DOHH2 (cell line): ENCODE data around the gene HEG1.

Experiments used
- H3F3A ChIP-seq: fragments of 200-600 bp; sonication (generic), shearing (Covaris generic); 2 replicates; pipeline ENCODE4 v1.6.0; 2016; ENCODE audit warnings: antibody characterized with exemption, mild to moderate bottlenecking; ENCODE audit not compliant: control insufficient read depth, insufficient read depth
- H3K27ac ChIP-seq: fragments of 200-600 bp; sonication (generic); 2 replicates; pipeline ENCODE4 v1.5.1; 2014; ENCODE audit warnings: low read depth, mild to moderate bottlenecking, low read length, moderate library complexity
- H3K27me3 ChIP-seq: fragments of 200-600 bp; sonication (generic); 2 replicates; pipeline ENCODE4 v1.6.1; 2014; ENCODE audit warnings: mild to moderate bottlenecking, low read length, mixed read lengths; ENCODE audit not compliant: control insufficient read depth
- H3K36me3 ChIP-seq: fragments of 200-600 bp; sonication (generic); 2 replicates; pipeline ENCODE4 v1.6.1; 2014; ENCODE audit warnings: mild to moderate bottlenecking, low read length, moderate library complexity, mixed read lengths; ENCODE audit not compliant: control insufficient read depth
- H3K4me1 ChIP-seq: fragments of 200-600 bp; sonication (generic); 2 replicates; pipeline ENCODE4 v1.6.1; 2014; ENCODE audit warnings: mild to moderate bottlenecking, low read length, mixed read lengths; ENCODE audit not compliant: control insufficient read depth
- H3K4me2 ChIP-seq: fragments of 200-600 bp; sonication (generic); 2 replicates; pipeline ENCODE4 v1.6.0; 2014; ENCODE audit warnings: mild to moderate bottlenecking, low read length, moderate library complexity
- H3K4me3 ChIP-seq: fragments of 200-600 bp; sonication (generic); 2 replicates; pipeline ENCODE4 v1.5.1; 2014; ENCODE audit warnings: mild to moderate bottlenecking, low read length, mixed read lengths
- H3K79me2 ChIP-seq: fragments of 200-600 bp; sonication (generic); 2 replicates; pipeline ENCODE4 v1.6.1; 2014; ENCODE audit warnings: mild to moderate bottlenecking, low read length, mixed read lengths; ENCODE audit not compliant: control insufficient read depth
- H3K9me2 ChIP-seq: fragments of 200-600 bp; sonication (generic); replicated peaks from 2 replicates; pipeline ENCODE4 v1.6.1; 2014; ENCODE audit warnings: mild to moderate bottlenecking, low read length, mixed read lengths; ENCODE audit not compliant: control insufficient read depth
- H3K9me3 ChIP-seq: fragments of 200-600 bp; sonication (generic); 2 replicates; pipeline ENCODE4 v1.6.1; 2014; ENCODE audit warnings: antibody characterized with exemption, low read length, mixed read lengths; ENCODE audit not compliant: control insufficient read depth, insufficient read depth
- H4K20me1 ChIP-seq: fragments of 200-600 bp; sonication (generic); 2 replicates; pipeline ENCODE4 v1.6.0; 2014; ENCODE audit warnings: low read depth, mild to moderate bottlenecking, antibody characterized with exemption, low read length, moderate library complexity; ENCODE audit not compliant: control insufficient read depth, insufficient read depth
- CTCF ChIP-seq: fragments of 200-600 bp; sonication (generic); IDR thresholded peaks from one replicate; pipeline ENCODE4 v1.5.1; 2014; ENCODE audit warnings: antibody characterized with exemption, mild to moderate bottlenecking, low read depth, low read length; ENCODE audit not compliant: poor library complexity, severe bottlenecking
- EZH2phosphoT487 ChIP-seq: fragments of 200-600 bp; sonication (generic); IDR thresholded peaks from 2 replicates; pipeline ENCODE4 v1.6.1; 2017; ENCODE audit warnings: borderline replicate concordance, mild to moderate bottlenecking, antibody characterized with exemption, low read length, moderate library complexity, mixed read lengths

The HEG1 gene

DNA sequence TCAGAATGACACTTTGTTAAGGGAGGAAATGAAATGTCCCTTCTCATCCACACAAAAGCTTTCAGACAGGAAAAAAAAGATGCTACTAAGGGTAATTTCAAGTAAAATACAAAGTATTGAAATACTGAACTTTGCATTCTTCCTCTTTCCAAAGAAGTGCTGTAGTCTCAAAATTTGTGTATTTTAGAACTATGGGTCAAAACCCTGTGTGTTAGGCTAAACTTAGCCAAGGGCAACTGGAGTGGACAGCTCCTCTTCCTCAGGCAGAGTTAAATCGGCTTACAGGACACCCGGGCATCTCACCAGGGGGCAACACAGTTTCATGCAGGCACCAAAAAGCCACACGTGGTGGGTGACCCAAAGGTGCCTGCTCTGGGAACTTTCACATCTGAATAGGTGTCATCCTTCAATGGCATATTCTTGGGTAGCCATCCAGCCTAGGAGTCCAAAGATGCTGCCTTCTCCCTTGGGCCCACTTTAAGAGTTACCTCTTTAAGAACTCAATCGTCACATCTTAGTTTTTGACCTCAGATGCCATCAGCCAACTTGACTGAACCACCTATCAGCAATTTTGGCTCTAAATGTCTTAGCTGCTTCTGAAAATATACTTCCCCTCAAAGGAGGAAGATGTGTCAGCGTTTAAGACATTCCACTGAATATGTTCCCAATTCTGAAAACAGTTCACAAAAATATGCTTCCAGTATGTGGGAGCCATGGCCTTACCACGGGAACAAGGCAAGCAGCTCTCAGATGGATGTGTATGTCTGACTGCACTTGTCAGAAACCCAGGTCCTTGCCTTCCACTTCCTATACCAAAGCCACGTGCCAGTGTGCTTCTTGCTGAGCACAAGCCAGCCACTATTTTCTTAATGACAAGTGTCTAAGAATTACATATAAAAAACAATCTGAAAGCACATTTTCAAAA, 89.0 kb downstream of the HEG1 start:
- Histone ChIP-seq H4K20me1 (no peaks in the 10 kb centered on the region), H3K27ac (no peak overlapping the region), H3F3A (no peaks in the 10 kb centered on the region), H3K4me1 (no peaks in the 10 kb centered on the region), H3K9me2 (no peaks in the 10 kb centered on the region), H3K4me2 (no peak overlapping the region), H3K36me3 (no peaks in the 10 kb centered on the region), H3K27me3 (peaks cover 3% of the 10 kb centered on the region; the same call in 1 of the 2 replicates), H3K4me3 (no peak overlapping the region), H3K9me3 (no peaks in the 10 kb centered on the region), H3K79me2 (no peaks in the 10 kb centered on the region)
- TF ChIP-seq CTCF (no peak), EZH2phosphoT487 (no peak)

DNA sequence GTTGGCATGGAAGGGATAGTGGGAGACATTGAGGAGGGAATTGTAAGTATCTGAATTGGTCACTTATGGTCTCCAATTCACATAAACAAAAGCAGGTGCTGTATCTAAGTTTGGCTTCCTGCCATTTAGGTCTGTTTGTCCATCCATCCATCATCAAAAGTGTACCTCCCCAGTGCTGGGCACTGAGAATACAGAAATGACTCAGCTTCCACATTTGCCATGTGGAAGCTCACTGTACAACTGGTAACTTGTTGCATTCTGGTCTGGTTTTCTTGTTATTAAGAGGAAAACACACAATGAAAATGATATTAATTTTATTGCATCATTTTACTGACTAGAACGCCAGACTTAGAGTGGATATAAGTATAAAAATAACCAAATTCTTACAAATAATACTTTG, 90.4 kb downstream of the HEG1 start:
- Histone ChIP-seq H3K9me2 (no peaks in the 10 kb centered on the region), H3K4me3 (no peak overlapping the region), H3K79me2 (no peaks in the 10 kb centered on the region), H3K27ac (no peak overlapping the region), H3K27me3 (peaks cover 3% of the 10 kb centered on the region; the same call in 1 of the 2 replicates), H3K9me3 (no peaks in the 10 kb centered on the region), H3F3A (no peaks in the 10 kb centered on the region), H3K4me2 (no peak overlapping the region), H4K20me1 (no peaks in the 10 kb centered on the region), H3K36me3 (no peaks in the 10 kb centered on the region), H3K4me1 (no peaks in the 10 kb centered on the region)
- TF ChIP-seq EZH2phosphoT487 (no peak), CTCF (no peak)

DNA sequence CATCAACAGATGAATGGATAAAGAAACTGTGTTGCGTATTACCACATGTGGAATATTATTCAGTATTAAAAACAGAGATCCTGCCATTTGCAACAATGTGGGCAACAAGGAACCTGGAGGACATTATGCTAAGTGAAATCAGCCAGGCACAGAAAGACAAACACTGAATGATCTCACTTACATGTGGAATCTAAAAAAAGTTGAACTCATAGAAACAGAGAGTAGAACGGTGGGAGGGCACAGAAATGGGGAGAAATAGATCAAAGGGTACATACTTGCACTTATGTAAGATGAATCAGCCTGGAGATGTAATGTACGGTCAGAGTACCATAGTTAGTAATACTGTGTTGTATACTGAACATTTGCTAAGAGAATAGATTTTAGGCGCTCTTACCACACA, 91.4 kb downstream of the HEG1 start:
- no peaks in the 10 kb centered on the region for H3K79me2 ChIP-seq
- no peaks in the 10 kb centered on the region for H3F3A ChIP-seq
- H3K4me3 ChIP-seq, result no peak overlapping the region
- H3K9me3 ChIP-seq, result no peaks in the 10 kb centered on the region
- no peaks in the 10 kb centered on the region for H3K9me2 ChIP-seq
- no peaks in the 10 kb centered on the region for H3K4me1 ChIP-seq
- no peaks in the 10 kb centered on the region for H3K36me3 ChIP-seq
- H3K27me3 ChIP-seq, result peaks cover 3% of the 10 kb centered on the region; the same call in 1 of the 2 replicates
- no peak overlapping the region for H3K27ac ChIP-seq
- TF ChIP-seq CTCF, result no peak
- TF ChIP-seq EZH2phosphoT487, result no peak
- H3K4me2 ChIP-seq, result no peak overlapping the region
- H4K20me1 ChIP-seq, result no peaks in the 10 kb centered on the region
